Activated T-helper 1 cell treated with anti-CD3 and anti-CD28 coated beads, Interleukin-12 subunit alpha, Interleukin-12 subunit beta, Interleukin-2, Interleukin-4 antibody, amounts not matched to agents 30 ng/mL and 10 ng/mL and 1 ng/mL, durations not matched to agents 14 hours and 24 hours and 36 hours (primary cell): ENCODE data around the gene NTN3. TPM values are rescaled to one million over a fixed set of nuclear protein-coding genes. Genes with fewer than 3 reads are reported as not detected.

Experiments used
- DNase-seq: peaks from one replicate; pipeline ENCODE4 v3.0.0; 2021; ENCODE audit warnings: low spot score
- H3K27ac Mint-ChIP-seq: one replicate; pipeline ENCODE4 v1.8.0; 2021; ENCODE audit warnings: mild to moderate bottlenecking, mixed read lengths
- H3K27me3 Mint-ChIP-seq: one replicate; pipeline ENCODE4 v1.8.0; 2022; ENCODE audit warnings: mild to moderate bottlenecking, moderate library complexity, mixed read lengths; ENCODE audit not compliant: insufficient read depth
- H3K36me3 Mint-ChIP-seq: one replicate; pipeline ENCODE4 v1.8.0; 2021; ENCODE audit warnings: low read depth, mixed read lengths
- H3K4me1 Mint-ChIP-seq: one replicate; pipeline ENCODE4 v1.8.0; 2021; ENCODE audit warnings: low read depth, mixed read lengths
- H3K4me3 Mint-ChIP-seq: one replicate; pipeline ENCODE4 v1.8.0; 2021; ENCODE audit warnings: mild to moderate bottlenecking, moderate library complexity, mixed read lengths
- H3K9me3 Mint-ChIP-seq: one replicate; pipeline ENCODE4 v1.8.0; 2021; ENCODE audit warnings: mixed read lengths
- intact Hi-C: fragments of 100-400 bp; cut with micrococcal nuclease; formaldehyde crosslinking; loops from one replicate; pipeline ENCODE4 v1.15.1; 2024
- total RNA-seq: library from RNA; stranded (reverse); gene quantifications from 2 replicates; pipeline ENCODE4 v1.2.3, GENCODE V29; 2022

Gene NTN3
- total RNA-seq, 1 donor from 2014 or later: not detected

DNA sequence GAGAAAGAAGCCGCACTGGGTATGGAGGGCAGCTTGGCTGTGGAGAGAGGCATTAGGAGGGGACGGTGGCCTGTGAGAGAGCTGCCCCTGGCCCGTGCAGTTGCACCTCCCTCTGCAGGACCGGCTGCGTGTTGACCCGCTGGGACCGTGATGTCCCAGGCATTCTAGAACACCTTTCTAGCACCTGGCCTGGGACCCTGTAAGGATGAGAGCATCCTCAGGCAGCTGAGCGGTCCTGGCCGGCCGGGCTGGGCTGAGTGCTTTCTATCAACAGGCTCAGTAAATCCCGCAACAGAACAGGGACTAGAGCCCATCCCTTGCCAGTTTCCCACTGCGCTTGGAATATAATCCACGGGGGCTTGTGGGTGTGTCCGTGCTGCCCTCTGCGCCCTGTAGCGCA is 18.5 kb downstream of the NTN3 start:
- no peaks in the 10 kb centered on the region for H3K36me3 Mint-ChIP-seq
- no peak overlapping the region for H3K4me3 Mint-ChIP-seq
- no peak for DNase-seq
- no peaks in the 10 kb centered on the region for H3K27me3 Mint-ChIP-seq
- H3K27ac Mint-ChIP-seq: no peak overlapping the region
- no peaks in the 10 kb centered on the region for H3K9me3 Mint-ChIP-seq
- H3K4me1 Mint-ChIP-seq: peaks cover 14% of the 10 kb centered on the region
- intact Hi-C loops: loop anchor here (5.0 kb wide), 1 partner anchor 147 kb away; the partner anchor contains the start of gene ABCA3

DNA sequence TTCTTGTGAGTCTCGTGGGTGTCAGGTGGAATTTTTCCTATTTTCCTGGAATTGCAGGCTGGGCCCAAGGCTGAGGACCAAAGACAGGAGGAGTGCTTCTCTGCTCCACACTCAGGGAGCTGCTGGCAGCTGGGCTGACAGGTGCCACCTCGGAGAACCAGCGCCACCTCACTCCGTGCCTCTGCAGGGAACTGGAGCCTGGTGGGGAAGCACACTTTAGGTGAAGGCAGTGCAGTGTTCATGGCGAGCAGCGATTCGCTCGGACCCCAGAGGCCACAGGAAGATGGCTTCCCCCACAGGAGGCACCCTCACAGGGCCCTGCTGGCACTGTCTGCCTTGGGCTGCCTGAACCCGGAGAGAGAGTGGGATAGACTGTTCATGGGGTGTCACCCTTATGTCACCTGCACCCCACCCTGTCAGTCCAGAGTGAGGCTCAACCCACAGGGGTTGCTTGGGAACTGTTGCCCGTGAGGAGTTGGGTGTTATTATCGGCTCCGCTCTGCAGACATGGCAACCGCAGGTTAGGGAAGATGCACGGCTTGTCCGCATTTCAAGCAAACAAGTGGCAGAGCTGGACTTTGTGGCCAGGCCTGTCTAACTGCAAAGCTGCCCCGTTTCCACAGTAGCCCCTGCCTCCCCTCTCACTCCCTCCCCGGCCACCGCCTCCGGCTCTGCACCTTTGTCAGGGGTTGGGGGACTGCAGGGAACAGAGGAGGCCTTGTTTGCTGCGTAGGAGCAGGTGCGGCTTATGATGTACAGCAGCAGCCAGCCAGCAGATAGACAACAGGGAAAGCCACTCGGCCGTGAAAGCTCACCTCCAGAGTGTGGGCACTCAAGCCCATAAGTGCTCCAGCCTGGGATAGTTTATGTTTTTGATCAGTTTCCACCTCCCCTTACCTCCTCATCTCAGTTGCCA is 19.4 kb downstream of the NTN3 start:
- H3K27ac Mint-ChIP-seq: no peak overlapping the region
- DNase-seq: no peak
- H3K4me3 Mint-ChIP-seq: no peak overlapping the region
- H3K36me3 Mint-ChIP-seq: no peaks in the 10 kb centered on the region
- peaks cover 14% of the 10 kb centered on the region for H3K4me1 Mint-ChIP-seq
- no peaks in the 10 kb centered on the region for H3K27me3 Mint-ChIP-seq
- intact Hi-C loops: no loop called here
- H3K9me3 Mint-ChIP-seq: no peaks in the 10 kb centered on the region

DNA sequence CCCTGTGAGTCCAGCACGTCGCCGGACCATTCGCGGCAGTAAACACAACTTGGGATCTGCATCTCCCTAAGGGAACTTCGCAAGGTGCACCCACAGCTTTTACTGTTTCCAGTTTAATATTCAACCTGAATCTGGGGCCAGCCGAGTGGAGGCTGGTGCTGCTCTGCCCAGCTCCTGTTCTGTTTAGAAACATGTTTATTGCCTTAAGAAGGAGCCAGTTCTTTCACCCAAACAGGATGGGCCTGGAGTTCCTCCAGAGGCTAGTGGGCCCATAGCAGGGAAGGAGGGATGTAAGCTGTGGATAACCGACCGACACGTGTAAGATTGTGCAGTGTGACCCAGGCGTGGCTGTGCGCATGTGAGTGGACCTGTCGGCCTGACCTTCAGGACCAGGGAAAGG is 21.2 kb downstream of the NTN3 start:
- H3K36me3 Mint-ChIP-seq: no peaks in the 10 kb centered on the region
- no peaks in the 10 kb centered on the region for H3K27me3 Mint-ChIP-seq
- H3K4me1 Mint-ChIP-seq: peaks cover 4% of the 10 kb centered on the region
- intact Hi-C loops: no loop called here
- no peak overlapping the region for H3K4me3 Mint-ChIP-seq
- no peaks in the 10 kb centered on the region for H3K9me3 Mint-ChIP-seq
- no peak overlapping the region for H3K27ac Mint-ChIP-seq
- DNase-seq: no peak

DNA sequence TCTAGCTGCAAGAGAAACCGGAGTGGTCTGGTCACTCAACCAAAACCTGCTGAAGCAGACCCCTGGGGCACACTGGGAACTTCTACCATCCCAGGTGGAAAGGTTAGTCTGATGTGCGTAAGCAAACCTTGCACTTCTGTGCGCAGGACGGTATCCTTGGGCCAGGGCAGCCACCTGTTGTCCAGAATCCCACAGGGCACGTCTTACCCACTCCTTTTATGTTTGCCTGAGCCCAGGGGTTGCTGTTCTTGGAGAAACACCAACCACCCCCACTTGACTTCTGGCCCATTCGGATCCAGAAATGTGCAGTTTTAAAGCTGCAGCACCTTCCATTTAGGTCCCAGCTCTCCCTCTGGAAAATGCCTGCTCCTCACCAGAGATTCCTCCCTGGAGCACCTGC is 22.5 kb downstream of the NTN3 start:
- intact Hi-C loops: no loop called here
- no peak overlapping the region for H3K4me3 Mint-ChIP-seq
- H3K4me1 Mint-ChIP-seq: no peaks in the 10 kb centered on the region
- no peaks in the 10 kb centered on the region for H3K36me3 Mint-ChIP-seq
- no peaks in the 10 kb centered on the region for H3K9me3 Mint-ChIP-seq
- no peak for DNase-seq
- H3K27me3 Mint-ChIP-seq: no peaks in the 10 kb centered on the region
- H3K27ac Mint-ChIP-seq: no peak overlapping the region

DNA sequence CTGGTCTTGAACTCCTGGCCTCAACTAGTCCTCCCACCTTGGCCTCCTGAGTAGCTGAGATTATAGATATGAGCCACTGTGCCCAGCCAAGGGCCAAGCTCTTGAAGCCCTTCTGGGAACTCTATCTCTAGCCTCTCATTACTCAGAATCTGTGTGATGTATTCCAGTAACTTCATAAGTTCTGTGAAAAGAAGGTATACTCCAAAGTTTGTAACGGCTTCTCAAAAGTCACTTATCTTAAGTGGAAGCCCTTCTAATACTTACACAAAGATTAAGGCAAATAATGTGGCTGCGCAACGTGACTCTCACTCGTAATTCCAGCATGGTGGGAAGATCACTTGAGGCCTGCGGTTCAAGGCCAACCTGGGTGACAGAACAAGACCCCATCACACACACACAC is 23.5 kb downstream of the NTN3 start:
- Mint-ChIP-seq H3K27ac (no peak overlapping the region), H3K36me3 (no peaks in the 10 kb centered on the region), H3K4me3 (no peak overlapping the region), H3K27me3 (no peaks in the 10 kb centered on the region), H3K4me1 (no peaks in the 10 kb centered on the region), H3K9me3 (no peaks in the 10 kb centered on the region)
- intact Hi-C loops: no loop called here
- no peak for DNase-seq

DNA sequence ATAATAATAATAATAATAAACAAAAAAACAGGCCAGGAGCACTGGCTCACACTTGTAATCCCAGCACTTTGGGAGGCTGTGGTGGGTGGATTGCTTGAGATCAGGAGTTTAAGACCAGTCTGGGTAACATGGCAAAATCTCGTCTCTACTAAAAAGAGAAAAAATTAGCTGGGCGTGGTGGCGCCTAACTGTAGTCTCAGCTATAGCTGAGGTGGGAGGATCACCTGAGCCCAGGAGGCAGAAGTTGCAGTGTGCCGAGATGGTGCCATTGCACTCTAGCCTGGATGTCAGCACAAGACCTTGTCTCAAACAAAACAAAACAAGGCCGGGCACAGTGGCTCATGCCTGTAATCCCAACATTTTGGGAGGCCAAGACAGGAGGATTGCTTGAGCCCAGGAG is 23.9 kb downstream of the NTN3 start:
- Mint-ChIP-seq H3K27me3 (no peaks in the 10 kb centered on the region), H3K9me3 (no peaks in the 10 kb centered on the region), H3K4me3 (no peak overlapping the region), H3K4me1 (no peaks in the 10 kb centered on the region), H3K36me3 (no peaks in the 10 kb centered on the region), H3K27ac (no peak overlapping the region)
- intact Hi-C loops: no loop called here
- DNase-seq: no peak

DNA sequence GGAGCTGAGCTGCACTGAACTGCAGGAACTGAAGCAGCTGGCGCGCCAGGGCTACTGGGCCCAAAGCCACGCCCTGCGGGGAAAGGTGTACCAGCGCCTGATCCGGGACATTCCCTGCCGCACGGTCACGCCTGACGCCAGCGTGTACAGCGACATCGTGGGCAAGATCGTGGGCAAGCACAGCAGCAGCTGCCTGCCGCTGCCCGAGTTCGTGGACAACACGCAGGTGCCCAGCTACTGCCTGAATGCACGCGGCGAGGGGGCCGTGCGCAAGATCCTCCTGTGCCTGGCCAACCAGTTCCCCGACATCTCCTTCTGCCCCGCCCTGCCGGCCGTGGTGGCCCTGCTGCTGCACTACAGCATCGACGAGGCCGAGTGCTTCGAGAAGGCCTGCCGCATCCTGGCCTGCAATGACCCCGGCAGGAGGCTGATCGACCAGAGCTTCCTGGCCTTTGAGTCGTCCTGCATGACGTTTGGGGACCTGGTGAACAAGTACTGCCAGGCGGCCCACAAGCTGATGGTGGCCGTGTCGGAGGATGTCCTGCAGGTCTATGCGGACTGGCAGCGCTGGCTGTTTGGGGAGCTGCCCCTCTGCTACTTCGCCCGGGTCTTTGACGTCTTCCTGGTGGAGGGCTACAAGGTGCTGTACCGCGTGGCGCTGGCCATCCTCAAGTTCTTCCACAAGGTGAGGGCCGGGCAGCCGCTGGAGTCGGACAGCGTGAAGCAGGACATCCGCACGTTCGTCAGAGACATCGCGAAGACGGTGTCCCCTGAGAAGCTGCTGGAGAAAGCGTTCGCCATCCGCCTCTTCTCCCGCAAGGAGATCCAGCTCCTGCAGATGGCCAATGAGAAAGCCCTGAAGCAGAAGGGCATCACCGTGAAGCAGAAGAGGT is 25.4 kb downstream of the NTN3 start:
- Mint-ChIP-seq H3K27me3 (no peaks in the 10 kb centered on the region), H3K36me3 (no peaks in the 10 kb centered on the region), H3K4me1 (no peaks in the 10 kb centered on the region), H3K4me3 (no peak overlapping the region), H3K9me3 (no peaks in the 10 kb centered on the region), H3K27ac (no peak overlapping the region)
- intact Hi-C loops: no loop called here
- no peak for DNase-seq

DNA sequence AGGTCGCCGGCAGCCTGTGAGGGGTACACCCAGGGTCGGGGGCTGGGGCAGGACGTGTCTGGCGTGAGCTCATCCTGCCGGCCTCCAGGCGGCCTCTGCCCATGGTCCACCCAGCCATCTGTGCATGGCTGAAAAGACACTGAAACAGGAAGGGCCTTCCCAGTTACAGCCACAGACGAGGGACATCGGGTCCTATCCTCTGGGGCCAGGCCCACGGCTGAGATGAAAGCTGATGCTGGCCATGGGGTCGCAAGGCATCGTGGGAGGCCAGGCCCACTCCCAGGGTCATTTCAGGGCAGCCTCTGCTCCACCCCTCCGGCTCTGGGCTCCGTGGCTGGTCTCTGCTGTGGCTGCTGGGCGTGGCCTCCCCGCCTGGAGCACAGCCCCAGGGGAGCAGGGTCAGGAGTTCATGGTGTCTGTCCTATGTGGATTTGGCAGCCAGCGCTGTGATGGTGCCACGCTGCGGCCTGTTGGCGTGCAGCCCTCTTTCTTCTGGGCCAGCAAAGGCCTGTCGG is 26.1 kb downstream of the NTN3 start:
- Mint-ChIP-seq H3K4me1 (no peaks in the 10 kb centered on the region), H3K27ac (no peak overlapping the region), H3K4me3 (no peak overlapping the region), H3K9me3 (no peaks in the 10 kb centered on the region), H3K36me3 (no peaks in the 10 kb centered on the region), H3K27me3 (no peaks in the 10 kb centered on the region)
- DNase-seq: no peak
- intact Hi-C loops: no loop called here

DNA sequence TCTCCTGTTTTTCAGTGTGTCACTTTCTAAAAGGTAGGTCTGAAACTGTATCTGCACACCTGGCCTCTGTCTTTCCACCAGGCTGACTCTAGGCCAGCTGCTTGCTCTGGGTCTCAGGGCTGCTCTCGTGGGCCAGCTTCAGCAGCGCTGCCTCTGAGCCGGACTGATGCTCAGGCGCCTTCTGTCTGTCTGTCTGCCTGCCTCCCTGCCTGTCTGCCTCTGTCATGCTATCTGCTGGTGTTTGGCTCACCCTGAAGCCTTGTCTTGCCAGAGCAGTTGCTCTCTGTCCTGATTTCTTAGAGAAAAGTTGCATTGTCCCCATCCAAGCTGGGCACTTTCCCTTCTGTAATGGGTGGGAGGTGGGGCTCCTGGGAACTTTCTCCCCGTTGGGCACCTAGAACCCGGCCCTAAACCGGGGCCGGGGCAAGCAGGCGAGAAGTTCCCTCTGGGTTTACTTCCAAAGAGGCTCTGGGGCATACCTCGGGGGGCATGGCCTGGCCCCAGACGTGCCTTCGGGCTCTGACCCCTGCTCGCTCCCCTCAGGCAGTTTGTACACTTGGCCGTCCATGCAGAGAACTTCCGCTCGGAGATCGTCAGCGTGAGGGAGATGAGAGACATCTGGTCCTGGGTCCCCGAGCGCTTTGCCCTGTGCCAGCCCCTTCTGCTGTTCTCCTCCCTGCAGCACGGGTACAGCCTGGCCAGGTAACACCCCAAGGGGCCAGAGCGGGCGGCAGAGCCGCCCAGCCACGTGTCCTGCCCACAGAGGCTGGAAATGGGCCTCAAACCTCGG is 26.8 kb downstream of the NTN3 start:
- no peaks in the 10 kb centered on the region for H3K36me3 Mint-ChIP-seq
- intact Hi-C loops: no loop called here
- no peaks in the 10 kb centered on the region for H3K27me3 Mint-ChIP-seq
- no peak for DNase-seq
- no peaks in the 10 kb centered on the region for H3K4me1 Mint-ChIP-seq
- H3K9me3 Mint-ChIP-seq: no peaks in the 10 kb centered on the region
- H3K4me3 Mint-ChIP-seq: no peak overlapping the region
- no peak overlapping the region for H3K27ac Mint-ChIP-seq

DNA sequence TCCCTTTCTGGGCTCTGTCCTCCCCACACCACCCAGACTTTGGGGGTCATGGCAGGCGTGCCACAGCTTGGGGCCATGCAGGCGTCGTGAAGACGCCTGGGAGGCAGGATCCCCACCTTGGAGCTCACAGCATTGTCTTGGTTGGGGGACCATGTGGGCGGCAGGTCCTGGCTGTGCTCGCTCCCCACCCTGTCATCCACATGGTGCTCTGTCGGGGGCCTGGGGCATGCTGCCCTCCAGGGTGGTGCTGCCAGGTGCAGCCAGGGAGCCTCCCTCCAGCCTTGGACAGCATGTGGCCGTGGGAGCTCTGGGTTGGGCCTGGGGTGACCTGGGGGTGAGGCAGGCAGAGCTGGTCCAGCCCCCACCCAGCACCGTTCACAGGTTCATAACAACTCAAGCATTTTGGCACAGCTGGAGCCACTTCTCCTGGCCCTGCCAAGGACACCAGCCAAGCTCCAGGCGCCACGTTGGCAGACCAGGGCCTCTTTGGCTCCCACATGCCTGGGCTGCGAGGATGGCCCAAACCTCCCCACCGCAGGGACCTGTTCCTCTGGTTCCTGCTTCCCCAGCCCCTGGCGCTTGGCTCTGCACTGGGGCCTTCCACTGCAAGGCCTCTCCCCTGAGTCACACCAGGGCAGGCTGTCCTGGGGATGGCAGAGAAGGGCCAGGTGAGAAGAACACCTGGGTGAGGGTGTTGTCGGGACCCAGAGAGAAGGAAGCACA is 27.6 kb downstream of the NTN3 start:
- intact Hi-C loops: no loop called here
- H3K4me3 Mint-ChIP-seq: no peak overlapping the region
- no peaks in the 10 kb centered on the region for H3K4me1 Mint-ChIP-seq
- no peaks in the 10 kb centered on the region for H3K9me3 Mint-ChIP-seq
- no peak overlapping the region for H3K27ac Mint-ChIP-seq
- DNase-seq: no peak
- H3K27me3 Mint-ChIP-seq: no peaks in the 10 kb centered on the region
- no peaks in the 10 kb centered on the region for H3K36me3 Mint-ChIP-seq

DNA sequence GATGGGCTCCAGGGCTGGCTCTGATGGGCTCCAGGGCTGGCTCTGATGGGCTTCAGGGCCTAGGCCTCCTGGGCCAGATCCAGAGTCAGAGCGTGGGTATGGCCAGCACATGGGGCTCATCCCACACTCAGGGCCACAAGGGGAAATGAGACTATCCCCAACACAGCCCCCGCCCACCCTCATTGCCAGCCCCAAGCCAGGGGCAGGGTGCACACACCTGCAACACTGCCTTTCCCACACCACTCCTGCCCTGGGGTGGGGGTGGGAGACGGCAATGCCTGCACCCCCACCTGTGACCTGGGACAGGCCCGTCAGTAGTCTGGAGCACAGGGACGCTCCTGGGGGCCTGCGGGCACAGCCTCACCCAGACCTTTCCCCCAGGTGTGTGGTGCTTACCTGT is 28.4 kb downstream of the NTN3 start:
- H3K27ac Mint-ChIP-seq: no peak overlapping the region
- no peaks in the 10 kb centered on the region for H3K36me3 Mint-ChIP-seq
- H3K4me1 Mint-ChIP-seq: no peaks in the 10 kb centered on the region
- DNase-seq: no peak
- no peaks in the 10 kb centered on the region for H3K27me3 Mint-ChIP-seq
- no peaks in the 10 kb centered on the region for H3K9me3 Mint-ChIP-seq
- intact Hi-C loops: no loop called here
- H3K4me3 Mint-ChIP-seq: no peak overlapping the region

DNA sequence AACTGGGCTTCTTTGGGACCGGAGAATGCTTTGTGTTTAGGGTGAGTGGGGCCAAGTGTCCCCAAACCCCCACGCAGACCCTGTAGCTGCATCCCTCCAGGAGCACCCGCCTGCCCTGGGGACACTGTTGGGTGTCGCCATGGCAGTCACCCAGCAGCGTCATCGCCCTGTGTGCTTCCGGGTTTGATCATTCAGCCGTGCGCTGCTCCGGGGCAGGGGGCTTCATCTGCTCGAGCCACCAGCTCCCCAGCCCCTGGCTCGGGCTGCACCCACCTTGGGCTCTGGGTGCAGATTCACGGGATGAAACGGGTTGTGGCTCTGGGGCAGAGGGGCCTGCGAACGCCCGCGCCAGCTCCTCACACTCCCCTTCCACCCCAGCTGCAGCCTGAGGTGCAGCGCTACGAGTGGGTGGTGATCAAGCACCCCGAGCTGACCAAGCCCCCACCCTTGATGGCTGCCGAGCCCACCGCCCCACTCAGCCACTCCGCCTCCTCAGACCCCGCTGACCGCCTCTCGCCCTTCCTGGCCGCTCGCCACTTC is 28.9 kb downstream of the NTN3 start:
- H3K27me3 Mint-ChIP-seq: no peaks in the 10 kb centered on the region
- H3K4me1 Mint-ChIP-seq: no peaks in the 10 kb centered on the region
- no peak overlapping the region for H3K4me3 Mint-ChIP-seq
- no peak overlapping the region for H3K27ac Mint-ChIP-seq
- H3K9me3 Mint-ChIP-seq: no peaks in the 10 kb centered on the region
- no peak for DNase-seq
- H3K36me3 Mint-ChIP-seq: no peaks in the 10 kb centered on the region
- intact Hi-C loops: loop anchor here (2.0 kb wide), 1 partner anchor 69 kb away; no protein-coding TSS in a partner anchor
